Effector memory CD8-positive, alpha-beta T cell (primary cell): Measurements from ENCODE around the gene BMP15.

Source experiments
- ATAC-seq: fragments of 150-1000 bp; cut with Tn5 transposase; replicated peaks from 2 replicates; pipeline ENCODE4 v1.10.0; 2021; ENCODE audit warnings: mild to moderate bottlenecking, moderate library complexity
- DNase-seq, 3 experiments: peaks; one replicate each; pipeline ENCODE4 v3.0.0; 2021
- H3K27ac Mint-ChIP-seq, 2 donors: one replicate each; pipeline ENCODE4 v1.8.0; 2022; ENCODE audit warnings: mild to moderate bottlenecking in 2 of 2, mixed read lengths in 2 of 2, moderate library complexity in 2 of 2
- H3K27me3 Mint-ChIP-seq, 2 donors: one replicate each; pipeline ENCODE4 v1.8.0; 2022; ENCODE audit warnings: mixed read lengths in 2 of 2
- H3K36me3 Mint-ChIP-seq: one replicate; pipeline ENCODE4 v1.8.0; 2022; ENCODE audit warnings: mild to moderate bottlenecking, moderate library complexity, mixed read lengths; ENCODE audit not compliant: insufficient read depth
- H3K4me1 Mint-ChIP-seq, 2 donors: one replicate each; pipeline ENCODE4 v1.8.0; 2022; ENCODE audit warnings: low read depth in 2 of 2, mixed read lengths in 2 of 2
- H3K4me3 Mint-ChIP-seq, 2 donors: one replicate each; pipeline ENCODE4 v1.8.0; 2022; ENCODE audit warnings: mild to moderate bottlenecking in 2 of 2, mixed read lengths in 2 of 2, moderate library complexity in 2 of 2
- H3K9me3 Mint-ChIP-seq, 2 donors: one replicate each; pipeline ENCODE4 v1.8.0; 2022; ENCODE audit warnings: mixed read lengths in 2 of 2
- total RNA-seq, 9 experiments: gene quantifications; one replicate each; lab custom pipeline; 2026; lab: John Stamatoyannopoulos, UW

The BMP15 gene
- 0 reads per million in 9 experiments for total RNA-seq

GRCh38 chrX:50910685-50911176, at the start of gene BMP15:
TSS of gene BMP15 (plus strand) at chrX:50910735. CDS start at chrX:50910784, 49 bp downstream.
- ATAC-seq, result no peak
- no peak for DNase-seq
- Mint-ChIP-seq H3K4me1 (no peaks in the 10 kb centered on the region), H3K36me3 (peaks cover 4% of the 10 kb centered on the region), H3K9me3 (no peaks in the 10 kb centered on the region), H3K27ac (no peak within 1 kb of the TSS), H3K4me3 (no peak within 1 kb of the TSS), H3K27me3 (peaks cover 0 to 8% of the 10 kb centered on the region in 2 donors)

- Mint-ChIP-seq H3K27me3 (no peaks in the 10 kb centered on the region), H3K4me3 (no peak overlapping the region), H3K4me1 (no peaks in the 10 kb centered on the region), H3K36me3 (peaks cover 3% of the 10 kb centered on the region), H3K9me3 (no peaks in the 10 kb centered on the region), H3K27ac (no peak overlapping the region)
- no peak for DNase-seq
- ATAC-seq, result no peak
These were observed 47.1 kb upstream of the BMP15 start for GRCh38 chrX:50863471-50863870.

GRCh38 chrX:50865311-50865710, 45.2 kb upstream of the BMP15 start:
- DNase-seq, result no peak
- no peak for ATAC-seq
- no peaks in the 10 kb centered on the region for H3K4me1 Mint-ChIP-seq
- no peak overlapping the region for H3K4me3 Mint-ChIP-seq
- no peak overlapping the region for H3K27ac Mint-ChIP-seq
- peaks cover 6 to 11% of the 10 kb centered on the region in 2 donors for H3K27me3 Mint-ChIP-seq
- H3K9me3 Mint-ChIP-seq, result no peaks in the 10 kb centered on the region
- H3K36me3 Mint-ChIP-seq, result peaks cover 3% of the 10 kb centered on the region

DNA sequence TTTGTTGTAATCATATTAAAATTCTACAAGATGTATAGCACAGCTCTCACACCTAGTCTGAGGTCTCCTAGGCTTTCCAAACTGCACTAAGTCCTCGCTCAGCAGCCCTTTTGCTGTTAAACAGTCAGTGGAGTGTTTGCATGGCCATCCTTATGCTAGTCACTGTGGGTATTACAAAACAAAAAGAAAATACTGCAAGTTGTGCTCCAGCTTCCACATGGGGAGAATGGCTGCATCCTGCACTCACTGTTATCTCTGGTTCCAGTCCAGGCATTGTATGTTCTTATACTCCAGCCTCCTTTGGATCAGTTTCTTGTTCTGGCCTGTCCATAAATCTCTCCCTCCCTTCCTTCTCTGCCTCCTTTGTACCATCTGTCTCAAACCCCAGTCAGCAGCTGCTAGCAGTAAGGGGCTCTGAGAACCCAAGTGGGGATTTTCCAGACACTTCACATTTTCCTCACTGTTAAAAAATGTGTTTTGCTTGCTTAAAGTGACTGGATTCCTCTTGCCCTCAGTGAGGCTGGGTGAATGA, 38.5 kb upstream of the BMP15 start:
- H3K4me3 Mint-ChIP-seq, result no peak overlapping the region
- no peaks in the 10 kb centered on the region for H3K9me3 Mint-ChIP-seq
- H3K27me3 Mint-ChIP-seq, result peaks cover 13 to 20% of the 10 kb centered on the region in 2 donors
- no peaks in the 10 kb centered on the region for H3K4me1 Mint-ChIP-seq
- H3K36me3 Mint-ChIP-seq, result no peaks in the 10 kb centered on the region
- no peak for DNase-seq
- no peak overlapping the region for H3K27ac Mint-ChIP-seq
- no peak for ATAC-seq

DNA sequence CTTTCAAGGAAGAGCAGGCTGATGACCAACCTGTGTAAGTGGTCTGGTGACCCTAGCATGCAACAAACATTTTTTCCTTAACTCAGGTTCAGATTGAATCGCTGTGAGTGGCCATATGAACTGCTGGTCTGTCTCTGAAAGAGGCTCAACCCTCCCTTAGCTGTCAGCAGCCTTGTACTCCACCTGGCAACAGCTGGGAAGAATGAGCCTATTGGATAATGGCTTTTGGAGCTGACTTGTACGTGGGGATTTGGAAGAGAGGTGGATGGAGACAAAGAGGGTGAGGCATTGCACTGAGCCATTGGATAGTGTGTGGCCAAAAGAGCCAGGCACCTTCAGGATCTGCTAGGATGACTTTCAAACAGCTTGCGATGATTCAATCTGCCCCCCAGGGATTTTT, 35.7 kb upstream of the BMP15 start:
- no peaks in the 10 kb centered on the region for H3K36me3 Mint-ChIP-seq
- ATAC-seq (no peak), DNase-seq (no peak)
- no peak overlapping the region for H3K4me3 Mint-ChIP-seq
- peaks cover 9 to 14% of the 10 kb centered on the region in 2 donors for H3K27me3 Mint-ChIP-seq
- H3K27ac Mint-ChIP-seq, result no peak overlapping the region
- H3K4me1 Mint-ChIP-seq, result no peaks in the 10 kb centered on the region
- no peaks in the 10 kb centered on the region for H3K9me3 Mint-ChIP-seq

GRCh38 chrX:50876551-50876950, 34.0 kb upstream of the BMP15 start:
- ATAC-seq, result no peak
- no peak overlapping the region for H3K4me3 Mint-ChIP-seq
- no peaks in the 10 kb centered on the region for H3K9me3 Mint-ChIP-seq
- no peaks in the 10 kb centered on the region for H3K36me3 Mint-ChIP-seq
- H3K4me1 Mint-ChIP-seq, result no peaks in the 10 kb centered on the region
- no peak for DNase-seq
- H3K27me3 Mint-ChIP-seq, result peaks cover 2 to 9% of the 10 kb centered on the region in 2 donors
- H3K27ac Mint-ChIP-seq, result no peak overlapping the region

- no peak overlapping the region for H3K4me3 Mint-ChIP-seq
- no peak overlapping the region for H3K27ac Mint-ChIP-seq
- no peaks in the 10 kb centered on the region for H3K4me1 Mint-ChIP-seq
- peaks cover 0 to 6% of the 10 kb centered on the region in 2 donors for H3K27me3 Mint-ChIP-seq
- H3K9me3 Mint-ChIP-seq, result no peaks in the 10 kb centered on the region
- DNase-seq, result no peak
- no peaks in the 10 kb centered on the region for H3K36me3 Mint-ChIP-seq
- no peak for ATAC-seq
These were observed 33.2 kb upstream of the BMP15 start for GRCh38 chrX:50877310-50877709.

- H3K4me1 Mint-ChIP-seq, result no peaks in the 10 kb centered on the region
- H3K4me3 Mint-ChIP-seq, result no peak overlapping the region
- no peaks in the 10 kb centered on the region for H3K36me3 Mint-ChIP-seq
- ATAC-seq, result no peak
- no peak overlapping the region for H3K27ac Mint-ChIP-seq
- no peak for DNase-seq
- peaks cover 0 to 5% of the 10 kb centered on the region in 2 donors for H3K27me3 Mint-ChIP-seq
- H3K9me3 Mint-ChIP-seq, result no peaks in the 10 kb centered on the region
These were observed 29.5 kb upstream of the BMP15 start for GRCh38 chrX:50881028-50881427.

DNA sequence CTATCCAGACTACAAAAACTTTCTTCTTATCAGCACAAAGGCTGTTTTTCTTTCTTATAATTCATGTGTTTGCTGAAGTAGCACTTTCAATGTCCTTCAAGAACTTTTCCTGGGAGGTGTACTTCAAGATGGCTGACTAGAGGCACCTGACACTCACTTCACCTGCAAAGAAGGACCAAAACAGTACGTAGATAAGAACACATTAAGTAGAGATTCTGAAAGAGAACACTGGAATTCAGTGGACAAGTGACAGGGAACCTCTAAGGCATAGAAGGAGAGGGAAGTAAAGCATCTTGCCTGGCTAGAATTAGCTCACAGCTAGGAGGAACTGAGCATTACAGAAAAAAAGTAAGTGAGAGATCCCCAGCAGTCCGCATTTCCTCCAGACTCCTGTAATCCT, 21.7 kb upstream of the BMP15 start:
- Mint-ChIP-seq H3K9me3 (no peaks in the 10 kb centered on the region), H3K36me3 (no peaks in the 10 kb centered on the region), H3K27me3 (peaks cover 9 to 11% of the 10 kb centered on the region in 2 donors), H3K27ac (no peak overlapping the region), H3K4me3 (no peak overlapping the region), H3K4me1 (no peaks in the 10 kb centered on the region)
- DNase-seq, result no peak
- ATAC-seq, result no peak

DNA sequence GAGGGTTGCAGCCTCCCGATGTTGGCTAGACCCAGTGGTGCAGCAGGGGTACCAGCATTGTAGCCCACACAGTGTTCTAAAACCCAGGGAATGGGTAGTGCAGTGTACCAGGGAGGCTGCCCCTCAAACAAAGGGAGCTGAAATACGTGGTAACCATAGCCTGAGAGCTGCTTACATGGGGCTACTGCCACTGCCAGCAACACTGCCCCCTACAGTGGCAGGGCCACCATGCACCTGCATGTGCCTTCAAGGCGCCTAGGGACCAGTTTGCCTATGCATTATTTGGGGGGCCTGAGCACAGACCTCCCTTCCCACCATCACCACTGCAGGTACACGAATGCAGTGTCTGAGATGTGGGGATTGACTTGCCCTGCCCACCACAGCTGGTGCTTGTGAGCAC, 21.0 kb upstream of the BMP15 start:
- Mint-ChIP-seq H3K27ac (no peak overlapping the region), H3K4me3 (no peak overlapping the region), H3K36me3 (no peaks in the 10 kb centered on the region), H3K27me3 (peaks cover 9 to 11% of the 10 kb centered on the region in 2 donors), H3K9me3 (no peaks in the 10 kb centered on the region), H3K4me1 (no peaks in the 10 kb centered on the region)
- DNase-seq (no peak), ATAC-seq (no peak)

- Mint-ChIP-seq H3K27ac (no peak overlapping the region), H3K27me3 (peaks cover 14 to 19% of the 10 kb centered on the region in 2 donors), H3K4me1 (no peaks in the 10 kb centered on the region), H3K36me3 (no peaks in the 10 kb centered on the region), H3K4me3 (no peak overlapping the region), H3K9me3 (no peaks in the 10 kb centered on the region)
- no peak for ATAC-seq
- DNase-seq, result no peak
These were observed 17.5 kb upstream of the BMP15 start for GRCh38 chrX:50893047-50893446.

DNA sequence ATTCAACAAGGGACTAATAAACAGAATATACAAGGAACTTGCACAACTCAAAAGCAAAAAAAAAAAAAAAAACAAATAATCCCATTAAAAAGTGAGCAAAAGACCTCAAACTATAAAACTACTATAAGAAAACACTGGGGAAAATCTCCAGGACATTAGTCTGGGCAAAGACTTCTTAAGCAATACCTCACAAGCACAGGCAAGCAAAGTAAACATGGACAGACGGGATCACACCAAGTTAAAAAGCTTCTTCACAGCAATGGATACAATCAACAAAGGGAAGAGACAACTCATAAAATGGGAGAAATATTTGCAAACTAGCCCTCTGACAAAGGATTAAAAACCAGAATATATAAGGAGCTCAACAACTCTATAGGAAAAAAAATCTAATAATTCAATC, 17.1 kb upstream of the BMP15 start:
- H3K27me3 Mint-ChIP-seq, result peaks cover 14 to 19% of the 10 kb centered on the region in 2 donors

DNA sequence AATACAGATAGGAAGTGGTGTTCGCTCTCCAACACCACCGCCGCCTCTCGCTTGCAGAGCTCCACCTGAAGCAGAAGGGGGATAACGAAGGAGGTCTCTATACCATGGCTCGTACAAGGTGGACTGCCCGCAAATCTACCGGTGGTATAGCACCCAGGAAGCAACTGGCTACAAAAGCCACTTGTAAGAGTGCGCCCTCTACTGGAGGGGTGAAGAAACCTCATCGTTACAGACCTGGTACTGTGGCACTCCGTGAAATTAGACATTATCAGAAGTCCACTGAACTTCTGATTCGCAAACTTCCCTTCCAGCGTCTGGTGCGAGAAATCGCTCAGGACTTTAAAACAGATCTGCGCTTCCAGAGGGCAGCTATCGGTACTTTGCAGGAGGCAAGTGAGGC, 5.2 kb upstream of the BMP15 start:
- ATAC-seq (no peak), DNase-seq (no peak)
- Mint-ChIP-seq H3K27ac (no peak overlapping the region), H3K36me3 (peaks cover 4% of the 10 kb centered on the region), H3K27me3 (peaks cover 0 to 7% of the 10 kb centered on the region in 2 donors), H3K4me3 (no peak overlapping the region), H3K4me1 (no peaks in the 10 kb centered on the region), H3K9me3 (no peaks in the 10 kb centered on the region)

More for the DNA sequence above, 17.1 kb upstream of the BMP15 start:
- H3K9me3 Mint-ChIP-seq, result no peaks in the 10 kb centered on the region
- no peak overlapping the region for H3K27ac Mint-ChIP-seq
- no peak for DNase-seq
- H3K4me3 Mint-ChIP-seq, result no peak overlapping the region
- H3K4me1 Mint-ChIP-seq, result no peaks in the 10 kb centered on the region
- H3K36me3 Mint-ChIP-seq, result no peaks in the 10 kb centered on the region
- ATAC-seq, result no peak

DNA sequence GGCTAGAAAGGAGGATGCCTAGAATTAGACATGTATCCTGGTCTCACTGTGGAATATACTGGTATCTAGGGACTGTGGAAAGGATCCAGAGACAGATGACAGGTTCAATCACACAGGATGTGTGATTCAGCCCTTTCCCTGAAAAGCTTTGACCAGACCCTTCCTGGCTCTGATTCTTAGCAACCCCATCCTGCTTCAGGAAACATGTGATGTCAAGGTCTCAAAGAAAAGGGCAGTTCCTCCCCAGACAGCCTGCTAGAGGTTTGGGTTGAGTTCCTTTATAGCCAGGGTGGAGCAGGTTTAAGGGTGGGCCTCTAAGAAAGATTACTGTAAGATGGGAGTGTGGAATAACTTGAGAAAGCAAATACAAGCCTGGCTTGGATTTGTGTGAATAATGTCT, 3.0 kb downstream of the BMP15 start:
- no peak for DNase-seq
- Mint-ChIP-seq H3K4me1 (no peaks in the 10 kb centered on the region), H3K27ac (no peak overlapping the region), H3K4me3 (no peak overlapping the region), H3K27me3 (peaks cover 0 to 8% of the 10 kb centered on the region in 2 donors), H3K9me3 (no peaks in the 10 kb centered on the region), H3K36me3 (peaks cover 4% of the 10 kb centered on the region)
- ATAC-seq, result no peak
